ENCODE results near the gene FES. TPM values are rescaled to one million over a fixed set of nuclear protein-coding genes. Genes with fewer than 3 reads are reported as not detected.
A peak's percentile ranks its signal among the peaks of the same experiment; 100 is the strongest.

FES gene
- total RNA-seq, 1 donor = 17.3 TPM

DNA sequence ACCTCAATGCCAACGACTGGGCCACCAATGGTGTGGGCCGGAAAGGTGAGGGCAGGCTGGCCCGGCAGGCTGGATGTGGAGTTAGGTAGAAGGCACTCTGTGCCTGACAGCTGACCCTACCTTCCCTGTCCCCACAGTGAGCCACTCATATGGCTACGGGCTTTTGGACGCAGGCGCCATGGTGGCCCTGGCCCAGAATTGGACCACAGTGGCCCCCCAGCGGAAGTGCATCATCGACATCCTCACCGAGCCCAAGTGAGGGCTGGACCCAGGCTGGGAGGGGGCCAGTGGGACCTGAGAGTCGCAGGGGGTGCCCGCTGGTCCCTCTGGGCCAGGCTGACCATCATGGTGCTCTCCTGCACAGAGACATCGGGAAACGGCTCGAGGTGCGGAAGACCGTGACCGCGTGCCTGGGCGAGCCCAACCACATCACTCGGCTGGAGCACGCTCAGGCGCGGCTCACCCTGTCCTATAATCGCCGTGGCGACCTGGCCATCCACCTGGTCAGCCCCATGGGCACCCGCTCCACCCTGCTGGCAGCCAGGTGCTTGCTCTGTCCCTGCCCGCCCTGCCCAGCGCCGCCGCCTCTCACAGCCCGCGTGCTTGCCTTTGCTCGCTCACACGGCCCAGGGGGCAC lies 4.5 kb upstream of the FES start:
- TF ChIP-seq, protein P1, sequence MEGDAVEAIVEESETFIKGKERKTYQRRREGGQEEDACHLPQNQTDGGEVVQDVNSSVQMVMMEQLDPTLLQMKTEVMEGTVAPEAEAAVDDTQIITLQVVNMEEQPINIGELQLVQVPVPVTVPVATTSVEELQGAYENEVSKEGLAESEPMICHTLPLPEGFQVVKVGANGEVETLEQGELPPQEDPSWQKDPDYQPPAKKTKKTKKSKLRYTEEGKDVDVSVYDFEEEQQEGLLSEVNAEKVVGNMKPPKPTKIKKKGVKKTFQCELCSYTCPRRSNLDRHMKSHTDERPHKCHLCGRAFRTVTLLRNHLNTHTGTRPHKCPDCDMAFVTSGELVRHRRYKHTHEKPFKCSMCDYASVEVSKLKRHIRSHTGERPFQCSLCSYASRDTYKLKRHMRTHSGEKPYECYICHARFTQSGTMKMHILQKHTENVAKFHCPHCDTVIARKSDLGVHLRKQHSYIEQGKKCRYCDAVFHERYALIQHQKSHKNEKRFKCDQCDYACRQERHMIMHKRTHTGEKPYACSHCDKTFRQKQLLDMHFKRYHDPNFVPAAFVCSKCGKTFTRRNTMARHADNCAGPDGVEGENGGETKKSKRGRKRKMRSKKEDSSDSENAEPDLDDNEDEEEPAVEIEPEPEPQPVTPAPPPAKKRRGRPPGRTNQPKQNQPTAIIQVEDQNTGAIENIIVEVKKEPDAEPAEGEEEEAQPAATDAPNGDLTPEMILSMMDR (IDR thresholded peaks at IDR 0.05; ENCODE audit: insufficient read depth, low read depth, low read length) = no peak
- H3K4me3 ChIP-seq (ENCODE audit: low read depth, low read length) = no peak overlapping the region
- DNase-seq (ENCODE audit: low read depth) = no peak

DNA sequence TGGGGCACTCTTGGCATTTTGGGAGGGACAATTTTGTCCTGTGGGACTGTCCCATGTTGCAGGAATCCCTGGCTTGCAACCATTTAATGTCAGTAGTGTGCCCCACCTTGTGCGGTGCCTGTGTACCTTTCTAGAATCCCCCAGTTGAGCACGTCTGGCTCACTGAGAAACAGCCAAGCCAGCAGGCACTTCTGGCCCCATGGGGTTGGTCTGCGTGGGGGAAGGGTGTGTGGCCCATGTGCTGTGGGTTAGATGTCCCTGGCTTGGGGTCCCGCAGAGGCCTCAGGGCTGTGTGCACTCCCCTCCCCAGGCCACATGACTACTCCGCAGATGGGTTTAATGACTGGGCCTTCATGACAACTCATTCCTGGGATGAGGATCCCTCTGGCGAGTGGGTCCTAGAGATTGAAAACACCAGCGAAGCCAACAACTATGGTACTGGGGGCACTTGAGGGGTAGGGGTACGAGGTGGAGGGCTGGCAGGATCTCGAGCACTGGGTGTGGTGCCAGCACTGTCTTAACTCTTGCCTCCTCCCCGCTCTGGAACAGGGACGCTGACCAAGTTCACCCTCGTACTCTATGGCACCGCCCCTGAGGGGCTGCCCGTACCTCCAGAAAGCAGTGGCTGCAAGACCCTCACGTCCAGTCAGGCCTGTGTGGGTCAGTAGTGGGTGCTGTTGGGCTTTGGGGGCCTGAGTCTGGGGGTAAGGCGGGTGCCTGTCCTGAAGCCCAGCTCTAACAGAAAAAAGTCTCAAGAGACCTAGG lies 3.7 kb upstream of the FES start:
- DNase-seq (ENCODE audit: low read depth) = no peak
- H3K4me3 ChIP-seq (ENCODE audit: low read depth, low read length) = no peak overlapping the region
- TF ChIP-seq, protein P1 (IDR thresholded peaks at IDR 0.05; ENCODE audit: insufficient read depth, low read depth, low read length) = no peak

DNA sequence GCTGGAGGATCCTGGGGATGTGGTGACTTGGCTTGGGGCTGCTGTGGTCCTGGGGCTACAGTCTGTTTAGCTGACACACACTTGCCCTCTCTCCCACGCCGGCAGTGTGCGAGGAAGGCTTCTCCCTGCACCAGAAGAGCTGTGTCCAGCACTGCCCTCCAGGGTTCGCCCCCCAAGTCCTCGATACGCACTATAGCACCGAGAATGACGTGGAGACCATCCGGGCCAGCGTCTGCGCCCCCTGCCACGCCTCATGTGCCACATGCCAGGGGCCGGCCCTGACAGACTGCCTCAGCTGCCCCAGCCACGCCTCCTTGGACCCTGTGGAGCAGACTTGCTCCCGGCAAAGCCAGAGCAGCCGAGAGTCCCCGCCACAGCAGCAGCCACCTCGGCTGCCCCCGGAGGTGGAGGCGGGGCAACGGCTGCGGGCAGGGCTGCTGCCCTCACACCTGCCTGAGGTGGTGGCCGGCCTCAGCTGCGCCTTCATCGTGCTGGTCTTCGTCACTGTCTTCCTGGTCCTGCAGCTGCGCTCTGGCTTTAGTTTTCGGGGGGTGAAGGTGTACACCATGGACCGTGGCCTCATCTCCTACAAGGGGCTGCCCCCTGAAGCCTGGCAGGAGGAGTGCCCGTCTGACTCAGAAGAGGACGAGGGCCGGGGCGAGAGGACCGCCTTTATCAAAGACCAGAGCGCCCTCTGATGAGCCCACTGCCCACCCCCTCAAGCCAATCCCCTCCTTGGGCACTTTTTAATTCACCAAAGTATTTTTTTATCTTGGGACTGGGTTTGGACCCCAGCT lies 2.9 kb upstream of the FES start:
- H3K4me3 ChIP-seq (ENCODE audit: low read depth, low read length) = no peak overlapping the region
- DNase-seq (ENCODE audit: low read depth) = no peak
- TF ChIP-seq, protein P1 (IDR thresholded peaks at IDR 0.05; ENCODE audit: insufficient read depth, low read depth, low read length) = no peak

DNA sequence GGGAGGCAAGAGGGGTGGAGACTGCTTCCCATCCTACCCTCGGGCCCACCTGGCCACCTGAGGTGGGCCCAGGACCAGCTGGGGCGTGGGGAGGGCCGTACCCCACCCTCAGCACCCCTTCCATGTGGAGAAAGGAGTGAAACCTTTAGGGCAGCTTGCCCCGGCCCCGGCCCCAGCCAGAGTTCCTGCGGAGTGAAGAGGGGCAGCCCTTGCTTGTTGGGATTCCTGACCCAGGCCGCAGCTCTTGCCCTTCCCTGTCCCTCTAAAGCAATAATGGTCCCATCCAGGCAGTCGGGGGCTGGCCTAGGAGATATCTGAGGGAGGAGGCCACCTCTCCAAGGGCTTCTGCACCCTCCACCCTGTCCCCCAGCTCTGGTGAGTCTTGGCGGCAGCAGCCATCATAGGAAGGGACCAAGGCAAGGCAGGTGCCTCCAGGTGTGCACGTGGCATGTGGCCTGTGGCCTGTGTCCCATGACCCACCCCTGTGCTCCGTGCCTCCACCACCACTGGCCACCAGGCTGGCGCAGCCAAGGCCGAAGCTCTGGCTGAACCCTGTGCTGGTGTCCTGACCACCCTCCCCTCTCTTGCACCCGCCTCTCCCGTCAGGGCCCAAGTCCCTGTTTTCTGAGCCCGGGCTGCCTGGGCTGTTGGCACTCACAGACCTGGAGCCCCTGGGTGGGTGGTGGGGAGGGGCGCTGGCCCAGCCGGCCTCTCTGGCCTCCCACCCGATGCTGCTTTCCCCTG lies 2.2 kb upstream of the FES start:
- TF ChIP-seq, protein P1 (IDR thresholded peaks at IDR 0.05; ENCODE audit: insufficient read depth, low read depth, low read length) = no peak
- no peak overlapping the region for H3K4me3 ChIP-seq (ENCODE audit: low read depth, low read length)
- DNase-seq (ENCODE audit: low read depth) = no peak

DNA sequence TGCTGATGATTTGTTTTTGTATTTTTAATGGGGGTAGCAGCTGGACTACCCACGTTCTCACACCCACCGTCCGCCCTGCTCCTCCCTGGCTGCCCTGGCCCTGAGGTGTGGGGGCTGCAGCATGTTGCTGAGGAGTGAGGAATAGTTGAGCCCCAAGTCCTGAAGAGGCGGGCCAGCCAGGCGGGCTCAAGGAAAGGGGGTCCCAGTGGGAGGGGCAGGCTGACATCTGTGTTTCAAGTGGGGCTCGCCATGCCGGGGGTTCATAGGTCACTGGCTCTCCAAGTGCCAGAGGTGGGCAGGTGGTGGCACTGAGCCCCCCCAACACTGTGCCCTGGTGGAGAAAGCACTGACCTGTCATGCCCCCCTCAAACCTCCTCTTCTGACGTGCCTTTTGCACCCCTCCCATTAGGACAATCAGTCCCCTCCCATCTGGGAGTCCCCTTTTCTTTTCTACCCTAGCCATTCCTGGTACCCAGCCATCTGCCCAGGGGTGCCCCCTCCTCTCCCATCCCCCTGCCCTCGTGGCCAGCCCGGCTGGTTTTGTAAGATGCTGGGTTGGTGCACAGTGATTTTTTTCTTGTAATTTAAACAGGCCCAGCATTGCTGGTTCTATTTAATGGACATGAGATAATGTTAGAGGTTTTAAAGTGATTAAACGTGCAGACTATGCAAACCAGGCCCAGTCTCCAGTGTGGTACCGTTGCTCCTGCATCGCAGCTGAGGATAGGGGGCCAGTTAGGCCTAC lies 1.4 kb upstream of the FES start:
- TF ChIP-seq, protein P1 (IDR thresholded peaks at IDR 0.05; ENCODE audit: insufficient read depth, low read depth, low read length) = no peak
- DNase-seq (ENCODE audit: low read depth) = no peak
- H3K4me3 ChIP-seq (ENCODE audit: low read depth, low read length) = no peak overlapping the region

DNA sequence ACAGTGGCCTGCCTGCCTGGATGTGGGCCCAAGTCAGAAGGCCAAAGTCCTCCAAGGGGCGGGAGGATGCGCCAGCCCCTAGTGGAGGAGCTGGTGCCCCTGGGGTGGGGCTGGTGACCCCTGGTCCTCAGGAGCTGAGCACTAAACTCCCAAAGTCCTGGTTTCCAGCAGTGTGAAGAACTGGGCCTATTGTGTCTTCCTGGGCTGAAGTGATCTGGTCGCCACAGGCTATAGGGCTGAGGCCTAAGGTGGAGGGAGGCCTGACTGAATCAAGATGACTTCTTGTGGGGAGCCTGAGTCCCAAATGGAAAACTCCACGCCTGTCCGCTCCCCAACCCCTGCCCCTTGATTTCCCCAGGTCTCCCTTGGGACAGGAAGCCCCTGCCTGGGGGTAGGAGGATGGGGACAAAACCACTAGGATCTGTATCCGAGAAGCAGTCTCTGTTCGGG lies 753 bp upstream of the FES start:
- no peak for DNase-seq (ENCODE audit: low read depth)
- H3K4me3 ChIP-seq (ENCODE audit: low read depth, low read length) = peak overlapping the region; percentile 62
- TF ChIP-seq, protein P1 (IDR thresholded peaks at IDR 0.05; ENCODE audit: insufficient read depth, low read depth, low read length) = no peak

All from fibroblast of villous mesenchyme (primary cell).